ENCODE results near the gene ZNF398. TPM values are rescaled to one million over a fixed set of nuclear protein-coding genes. Genes with fewer than 3 reads are reported as not detected.

Gene ZNF398
- total RNA-seq, 1 experiment from 2014 or later = 62.1 TPM

DNA sequence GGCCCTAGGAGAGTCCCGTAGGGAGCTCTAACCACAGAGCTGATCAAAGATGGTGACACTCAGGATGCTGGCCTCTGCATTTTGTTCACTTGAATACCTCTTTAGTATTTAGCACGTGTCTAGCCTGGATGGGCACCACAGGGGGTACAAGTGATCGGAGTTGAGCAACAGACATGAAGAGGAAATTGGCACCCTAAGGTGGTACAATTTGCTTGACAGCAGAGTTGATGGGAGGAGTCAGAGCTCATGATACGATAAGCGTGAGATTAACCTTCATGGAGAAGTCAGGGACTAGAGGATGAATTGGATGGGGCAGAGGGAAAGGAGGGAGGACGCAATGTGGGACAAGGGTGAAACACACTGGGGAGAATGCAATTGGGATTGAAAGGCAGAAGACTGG is 82.3 kb downstream of the ZNF398 start:
- Histone ChIP-seq H2AFZ (ENCODE audit: low read length) (no peak overlapping the region), H4K20me1 (ENCODE audit: control insufficient read depth, insufficient read depth, insufficient read length) (no peaks in the 10 kb centered on the region), H3K56ac (ENCODE audit: insufficient read length, low read depth, low read length) (no peak overlapping the region), H3K9me3 (ENCODE audit: control insufficient read depth, low read depth, low read length) (no peaks in the 10 kb centered on the region), H3K4ac (ENCODE audit: low read depth, low read length) (no peak overlapping the region), H4K5ac (ENCODE audit: insufficient read length, low read depth, low read length) (no peak overlapping the region), H4K8ac (replicated peaks; ENCODE audit: insufficient read length, low read depth, low read length) (no peak overlapping the region), H4K91ac (ENCODE audit: insufficient read length, low read depth, low read length) (no peak overlapping the region), H2BK20ac (ENCODE audit: low read depth, low read length, poor library complexity, severe bottlenecking) (no peak overlapping the region), H3K4me2 (ENCODE audit: insufficient read depth, insufficient read length, low read length) (no peak overlapping the region), H3K23ac (ENCODE audit: insufficient read length, low read depth, low read length) (no peak overlapping the region), H3T11ph (ENCODE audit: low read length) (no peak overlapping the region), H3K27ac (ENCODE audit: insufficient read length, low read depth, low read length) (no peak overlapping the region), H2AK5ac (ENCODE audit: insufficient read length, low read length) (no peak overlapping the region), H3K23me2 (ENCODE audit: insufficient read length, low read depth, low read length, poor library complexity, severe bottlenecking) (no peaks in the 10 kb centered on the region), H2BK120ac (ENCODE audit: low read depth, low read length, poor library complexity, severe bottlenecking) (no peak overlapping the region), H2BK15ac (ENCODE audit: low read depth, low read length) (no peak overlapping the region), H3K9ac (ENCODE audit: extremely low read depth, insufficient read length, low read length) (no peak overlapping the region), H3K14ac (ENCODE audit: insufficient read depth, low read length) (no peak overlapping the region), H3K18ac (ENCODE audit: insufficient read length, low read depth, low read length) (no peak overlapping the region), H2BK12ac (ENCODE audit: insufficient read length, low read depth, low read length) (no peak overlapping the region), H3K4me1 (ENCODE audit: insufficient read depth, low read length) (no peaks in the 10 kb centered on the region), H3K79me1 (ENCODE audit: insufficient read depth, low read depth, low read length, poor library complexity, severe bottlenecking) (no peaks in the 10 kb centered on the region), H2BK5ac (ENCODE audit: insufficient read length, low read length) (no peak overlapping the region), H3K27me3 (ENCODE audit: insufficient read depth, low read length) (no peaks in the 10 kb centered on the region), H3K79me2 (ENCODE audit: insufficient read depth, low read length) (no peaks in the 10 kb centered on the region)
- Mint-ChIP-seq H3K27ac (0 out of 7 replicates have a peak overlapping the region, but pooled peaks of 1 of the 3 experiments have one; percentile 0), H3K36me3 (ENCODE audit: insufficient read depth in 1 of 3, low read depth in 3 of 3) (peaks cover 1 to 14% (median 12%) of the 10 kb centered on the region in 3 experiments; a peak in 4 of 7 replicates), H3K4me3 (no peak overlapping the region), H3K27me3 (ENCODE audit: low read depth) (peaks cover 18% of the 10 kb centered on the region), H3K9me3 (no peaks in the 10 kb centered on the region), H3K4me1 (no peaks in the 10 kb centered on the region)
- no CpG with 5 or more reads among the region's 6 CpGs for WGBS (ENCODE audit: extremely low coverage, insufficient read length, low lambda C conversion rate)
- DNase-seq = no peak
- TF ChIP-seq, protein P1, sequence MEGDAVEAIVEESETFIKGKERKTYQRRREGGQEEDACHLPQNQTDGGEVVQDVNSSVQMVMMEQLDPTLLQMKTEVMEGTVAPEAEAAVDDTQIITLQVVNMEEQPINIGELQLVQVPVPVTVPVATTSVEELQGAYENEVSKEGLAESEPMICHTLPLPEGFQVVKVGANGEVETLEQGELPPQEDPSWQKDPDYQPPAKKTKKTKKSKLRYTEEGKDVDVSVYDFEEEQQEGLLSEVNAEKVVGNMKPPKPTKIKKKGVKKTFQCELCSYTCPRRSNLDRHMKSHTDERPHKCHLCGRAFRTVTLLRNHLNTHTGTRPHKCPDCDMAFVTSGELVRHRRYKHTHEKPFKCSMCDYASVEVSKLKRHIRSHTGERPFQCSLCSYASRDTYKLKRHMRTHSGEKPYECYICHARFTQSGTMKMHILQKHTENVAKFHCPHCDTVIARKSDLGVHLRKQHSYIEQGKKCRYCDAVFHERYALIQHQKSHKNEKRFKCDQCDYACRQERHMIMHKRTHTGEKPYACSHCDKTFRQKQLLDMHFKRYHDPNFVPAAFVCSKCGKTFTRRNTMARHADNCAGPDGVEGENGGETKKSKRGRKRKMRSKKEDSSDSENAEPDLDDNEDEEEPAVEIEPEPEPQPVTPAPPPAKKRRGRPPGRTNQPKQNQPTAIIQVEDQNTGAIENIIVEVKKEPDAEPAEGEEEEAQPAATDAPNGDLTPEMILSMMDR (conservative IDR thresholded peaks at IDR 0.05) = no peak

Measured in H9 (cell line).